Measurements from ENCODE around the gene DMRTB1. TPM values are rescaled to one million over a fixed set of nuclear protein-coding genes. Genes with fewer than 3 reads are reported as not detected.

Gene DMRTB1
- total and polyA plus RNA-seq, 2 of the 8 experiments (the other 6 are each of a cell fraction or from before 2014, with no cell fraction given) = 0.06 to 0.35 TPM

DNA sequence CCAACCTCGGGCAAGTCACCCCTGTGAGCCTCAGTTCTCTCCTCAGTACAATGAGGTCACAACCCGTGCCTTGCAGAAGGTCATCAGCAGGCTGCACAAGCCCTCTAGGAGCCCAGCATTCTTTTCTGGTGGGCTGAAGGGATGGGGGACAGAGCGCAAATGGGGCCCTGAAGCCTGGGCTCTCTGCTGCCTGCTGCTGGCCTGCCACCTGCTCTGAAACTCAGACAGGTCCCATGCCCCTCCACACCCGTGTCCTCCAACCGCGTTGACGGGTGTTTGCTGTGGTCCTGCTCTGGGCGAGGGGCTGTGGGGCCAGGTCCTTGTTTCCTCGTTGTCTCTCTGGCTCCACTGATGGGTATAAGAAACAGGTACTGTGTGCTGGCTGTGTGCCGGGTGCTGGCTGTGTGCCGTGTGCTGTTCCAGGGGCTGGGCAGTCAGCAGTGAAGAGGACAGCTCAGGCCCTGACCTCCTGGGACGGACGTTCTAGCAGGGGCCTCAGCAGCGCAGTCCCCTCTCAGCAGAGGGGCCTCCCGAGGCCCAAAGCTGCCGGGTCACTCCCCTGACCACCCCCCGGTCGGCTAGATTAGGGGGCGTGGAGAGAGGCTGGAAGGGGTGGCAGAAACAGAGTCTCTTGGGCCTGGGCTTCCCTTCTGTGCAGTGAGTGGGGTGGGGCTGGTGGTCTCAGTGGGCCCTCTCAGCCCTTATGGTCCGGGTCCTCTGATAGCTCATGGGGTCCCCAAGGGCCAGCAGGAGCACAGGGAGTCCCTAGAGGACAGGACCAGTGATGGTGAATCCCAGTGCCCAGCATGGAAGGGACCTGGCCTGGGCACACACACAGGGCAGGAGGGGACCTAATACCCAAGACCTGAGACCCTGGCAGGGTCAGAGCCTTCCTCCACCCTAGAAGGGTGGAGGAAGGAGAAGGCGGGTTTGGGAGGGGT lies 42.1 kb downstream of the DMRTB1 start:
- H3K27ac ChIP-seq (ENCODE audit: low read depth, low read length) = no peak overlapping the region
- CTCF ChIA-PET (ENCODE audit: partially characterized antibody) = interaction anchor here (0.6 to 4.4 kb wide), 7 partner anchors 12 to 424 kb away, joined by 3 to 40 read pairs (median 3); no protein-coding TSS in a partner anchor
- no peaks in the 10 kb centered on the region for H3K79me1 ChIP-seq (ENCODE audit: low read depth, low read length)
- H4K91ac ChIP-seq (replicated peaks; ENCODE audit: insufficient read length, low read length) = peak overlapping the region; percentile 89
- WGBS, 2 experiments (ENCODE audit: extremely low coverage in 1 of 2, insufficient coverage in 1 of 2, insufficient read length in 1 of 2, insufficient replicate concordance in 2 of 2, low coverage in 1 of 2, low lambda C conversion rate in 2 of 2, missing lambda C conversion rate in 1 of 2) = 77% methylated on average over 20 of the region's 21 CpGs; no CpG with 5 or more reads in 1 of the 2 experiments
- no peak overlapping the region for H3K9ac ChIP-seq (replicated peaks in 1 of 4; ENCODE audit: extremely low read depth in 1 of 4, low read depth in 3 of 4, low read length in 3 of 4)
- H2BK20ac ChIP-seq (ENCODE audit: low read length) = peak overlapping the region; percentile 95
- H3K18ac ChIP-seq (ENCODE audit: extremely low read depth, low read length) = peak overlapping the region; percentile 87
- H2AK5ac ChIP-seq (ENCODE audit: low read depth, low read length) = 0 out of 2 replicates have a peak overlapping the region, but pooled peaks have one; percentile 53
- no peak overlapping the region for H3K23ac ChIP-seq (ENCODE audit: insufficient read length)
- no peak overlapping the region for H3K56ac ChIP-seq (replicated peaks; ENCODE audit: insufficient read length, low read depth, low read length)
- no peak overlapping the region for H3K14ac ChIP-seq (ENCODE audit: insufficient read length)
- peak overlapping the region; percentile 94 for H2BK120ac ChIP-seq (replicated peaks; ENCODE audit: low read depth, low read length)
- H3K23me2 ChIP-seq (ENCODE audit: low read depth, low read length) = no peaks in the 10 kb centered on the region
- no peak overlapping the region for H4K5ac ChIP-seq (ENCODE audit: insufficient read length, low read depth, low read length)
- H3K4ac ChIP-seq (replicated peaks; ENCODE audit: insufficient read length, low read depth, low read length) = peak overlapping the region; percentile 57
- H3K9me3 ChIP-seq (ENCODE audit: insufficient read depth in 2 of 2, low read depth in 1 of 2, low read length in 1 of 2) = no peaks in the 10 kb centered on the region
- no peaks in the 10 kb centered on the region for H4K20me1 ChIP-seq (replicated peaks in 1 of 2; ENCODE audit: control insufficient read depth in 1 of 2, insufficient read depth in 2 of 2, low read length in 2 of 2)
- POLR2A ChIA-PET (ENCODE audit: partially characterized antibody) = interaction anchor here (0.8 kb wide), 1 partner anchor 105 kb away, joined by 3 read pairs; no protein-coding TSS in a partner anchor
- H3K4me1 ChIP-seq (replicated peaks in 1 of 4; ENCODE audit: control insufficient read depth in 3 of 4, insufficient read depth in 4 of 4, low read length in 3 of 4) = peaks cover 0 to 20% (median 12%) of the 10 kb centered on the region in 4 experiments; a peak in 6 of 7 replicates
- no peak overlapping the region for H3K4me3 ChIP-seq (ENCODE audit: extremely low read depth in 1 of 4, insufficient read depth in 2 of 4, low read depth in 3 of 4, low read length in 4 of 4)
- DNase-seq (ENCODE audit: low read depth in 1 of 2, low spot score in 2 of 2) = no peak
- H4K8ac ChIP-seq (ENCODE audit: extremely low read depth, insufficient read depth, low read length) = peak overlapping the region; percentile 45
- H2AFZ ChIP-seq (ENCODE audit: low read length) = no peak overlapping the region
- H2BK12ac ChIP-seq (ENCODE audit: low read depth, low read length) = peak overlapping the region; percentile 75; the same call in 1 of the 2 replicates
- no peaks in the 10 kb centered on the region for H3K36me3 ChIP-seq (ENCODE audit: control insufficient read depth in 2 of 4, insufficient read depth in 4 of 4, low read length in 3 of 4)
- FAIRE-seq = no peak
- H2BK5ac ChIP-seq (ENCODE audit: low read depth, low read length) = peak overlapping the region; percentile 52; the same call in 1 of the 2 replicates
- no peaks in the 10 kb centered on the region for H3K79me2 ChIP-seq (ENCODE audit: control insufficient read depth in 1 of 2, insufficient read depth in 2 of 2, low read length in 2 of 2)
- no peaks in the 10 kb centered on the region; a peak in 2 of 7 replicates for H3K27me3 ChIP-seq (replicated peaks in 1 of 4; ENCODE audit: control insufficient read depth in 3 of 4, extremely low read depth in 1 of 4, insufficient read depth in 3 of 4, low read length in 3 of 4)
- no peak overlapping the region; the same call in 1 of the 2 replicates for H2BK15ac ChIP-seq (ENCODE audit: low read length)
- H3K4me2 ChIP-seq (ENCODE audit: insufficient read depth in 1 of 2, low read depth in 2 of 2, low read length in 2 of 2) = no peak overlapping the region
- TF ChIP-seq, protein P1, sequence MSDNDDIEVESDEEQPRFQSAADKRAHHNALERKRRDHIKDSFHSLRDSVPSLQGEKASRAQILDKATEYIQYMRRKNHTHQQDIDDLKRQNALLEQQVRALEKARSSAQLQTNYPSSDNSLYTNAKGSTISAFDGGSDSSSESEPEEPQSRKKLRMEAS (IDR thresholded peaks at IDR 0.05) = 0 out of 2 replicates have a peak, but pooled peaks have one; percentile 39
- TF ChIP-seq POLR2AphosphoS5 (IDR thresholded peaks at IDR 0.05; ENCODE audit: low read depth, low read length) (no peak), GABPA (IDR thresholded peaks at IDR 0.05; ENCODE audit: borderline replicate concordance, insufficient read depth, low read length) (no peak)
- TF ChIP-seq, protein P2, sequence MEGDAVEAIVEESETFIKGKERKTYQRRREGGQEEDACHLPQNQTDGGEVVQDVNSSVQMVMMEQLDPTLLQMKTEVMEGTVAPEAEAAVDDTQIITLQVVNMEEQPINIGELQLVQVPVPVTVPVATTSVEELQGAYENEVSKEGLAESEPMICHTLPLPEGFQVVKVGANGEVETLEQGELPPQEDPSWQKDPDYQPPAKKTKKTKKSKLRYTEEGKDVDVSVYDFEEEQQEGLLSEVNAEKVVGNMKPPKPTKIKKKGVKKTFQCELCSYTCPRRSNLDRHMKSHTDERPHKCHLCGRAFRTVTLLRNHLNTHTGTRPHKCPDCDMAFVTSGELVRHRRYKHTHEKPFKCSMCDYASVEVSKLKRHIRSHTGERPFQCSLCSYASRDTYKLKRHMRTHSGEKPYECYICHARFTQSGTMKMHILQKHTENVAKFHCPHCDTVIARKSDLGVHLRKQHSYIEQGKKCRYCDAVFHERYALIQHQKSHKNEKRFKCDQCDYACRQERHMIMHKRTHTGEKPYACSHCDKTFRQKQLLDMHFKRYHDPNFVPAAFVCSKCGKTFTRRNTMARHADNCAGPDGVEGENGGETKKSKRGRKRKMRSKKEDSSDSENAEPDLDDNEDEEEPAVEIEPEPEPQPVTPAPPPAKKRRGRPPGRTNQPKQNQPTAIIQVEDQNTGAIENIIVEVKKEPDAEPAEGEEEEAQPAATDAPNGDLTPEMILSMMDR (IDR thresholded peaks at IDR 0.05; ENCODE audit: control extremely low read depth in 1 of 3, insufficient read depth in 1 of 3, low read depth in 1 of 3, low read length in 3 of 3) = peak in 2 of 3 experiments; percentile 36 to 40; a peak in 3 of 4 replicates
